ENCODE results near the gene DYSF.

Gene DYSF

GRCh38 chr2:71711133-71711855 lies 257.9 kb downstream of the DYSF start:
- DNase-seq (ENCODE audit: low spot score): no peak

GRCh38 chr2:71712158-71712818 lies 258.9 kb downstream of the DYSF start:
- DNase-seq (ENCODE audit: low spot score): no peak

DNA sequence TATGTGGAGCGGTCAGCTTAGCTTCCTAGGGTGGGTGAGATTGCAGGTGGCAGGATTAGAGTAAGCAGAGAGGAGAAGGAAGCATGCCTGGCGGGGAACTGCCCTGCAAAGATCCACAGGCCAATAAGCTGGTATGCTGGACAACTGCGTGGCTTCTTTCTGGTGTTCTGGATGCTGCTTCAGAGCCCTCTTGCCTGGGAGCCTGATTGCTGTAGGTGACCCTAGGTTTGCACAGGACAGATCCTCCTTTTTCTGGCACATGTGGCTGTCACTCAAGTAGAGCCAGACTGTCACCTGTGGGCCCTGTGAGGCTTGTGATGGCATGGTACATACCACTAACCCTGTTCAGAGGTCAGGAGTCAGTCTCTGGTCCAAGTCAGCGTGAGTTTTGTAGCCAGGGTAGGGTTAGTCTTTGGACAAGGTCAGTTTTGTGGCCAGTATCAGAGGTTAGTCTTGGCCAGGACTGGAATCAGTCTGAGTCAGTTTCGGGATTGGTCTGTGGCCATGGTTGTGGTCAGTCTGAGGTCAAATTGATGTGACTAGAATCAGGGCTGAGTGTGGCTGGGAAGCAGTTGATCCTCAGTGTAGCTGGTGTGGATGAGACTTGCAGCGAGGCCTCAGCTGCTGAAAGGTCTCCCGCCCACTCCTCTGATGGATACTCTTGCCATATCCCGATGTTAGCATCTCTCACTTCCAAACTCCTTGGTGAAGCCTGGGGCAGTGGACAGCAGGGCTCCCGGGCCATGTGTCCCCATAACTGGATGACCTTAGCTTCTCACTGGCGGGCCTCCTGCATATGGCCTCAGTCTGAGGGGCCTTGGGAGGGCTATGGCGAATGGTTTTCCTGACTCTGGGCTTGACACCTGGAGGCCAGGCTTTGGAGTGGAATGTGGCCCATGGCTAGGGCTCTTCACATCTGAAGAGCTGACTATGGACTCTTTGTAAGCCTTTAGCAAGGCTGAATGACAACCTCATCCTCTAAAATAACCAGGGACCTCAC lies 260.5 kb downstream of the DYSF start:
- DNase-seq (ENCODE audit: low spot score): no peak

DNA sequence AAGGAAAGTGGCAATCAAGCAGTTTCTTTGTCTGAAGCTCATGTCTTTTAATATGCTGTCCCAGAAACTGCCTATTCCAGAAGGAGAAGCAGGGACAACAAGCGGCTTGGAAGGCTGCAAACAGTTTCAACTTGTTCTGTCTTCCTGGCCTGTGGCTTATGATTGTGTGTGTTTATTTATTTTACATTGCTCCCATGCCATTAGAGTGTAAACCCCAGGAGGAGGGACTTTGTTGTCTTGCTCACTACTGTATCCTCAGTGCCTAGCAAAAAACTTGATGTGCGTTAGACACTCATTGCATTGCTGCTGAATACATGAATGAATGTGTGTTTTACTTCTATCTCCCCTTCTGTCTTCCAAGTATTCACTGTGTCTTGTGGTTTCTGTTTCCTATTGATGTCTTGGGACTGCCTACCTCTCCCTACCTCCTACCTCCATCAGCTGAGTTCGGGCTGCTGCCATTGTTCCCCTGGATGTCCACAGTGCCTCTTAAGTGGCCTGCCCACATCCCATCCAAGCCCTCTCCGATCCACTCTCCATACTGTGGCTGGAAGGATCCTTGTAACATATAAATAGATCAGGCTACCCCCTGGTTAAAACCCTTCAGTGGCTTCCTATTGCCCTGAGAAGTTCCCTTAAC lies 261.4 kb downstream of the DYSF start:
- DNase-seq (ENCODE audit: low spot score): no peak

GRCh38 chr2:71715241-71715750 lies 261.9 kb downstream of the DYSF start:
- no peak for DNase-seq (ENCODE audit: low spot score)

DNA sequence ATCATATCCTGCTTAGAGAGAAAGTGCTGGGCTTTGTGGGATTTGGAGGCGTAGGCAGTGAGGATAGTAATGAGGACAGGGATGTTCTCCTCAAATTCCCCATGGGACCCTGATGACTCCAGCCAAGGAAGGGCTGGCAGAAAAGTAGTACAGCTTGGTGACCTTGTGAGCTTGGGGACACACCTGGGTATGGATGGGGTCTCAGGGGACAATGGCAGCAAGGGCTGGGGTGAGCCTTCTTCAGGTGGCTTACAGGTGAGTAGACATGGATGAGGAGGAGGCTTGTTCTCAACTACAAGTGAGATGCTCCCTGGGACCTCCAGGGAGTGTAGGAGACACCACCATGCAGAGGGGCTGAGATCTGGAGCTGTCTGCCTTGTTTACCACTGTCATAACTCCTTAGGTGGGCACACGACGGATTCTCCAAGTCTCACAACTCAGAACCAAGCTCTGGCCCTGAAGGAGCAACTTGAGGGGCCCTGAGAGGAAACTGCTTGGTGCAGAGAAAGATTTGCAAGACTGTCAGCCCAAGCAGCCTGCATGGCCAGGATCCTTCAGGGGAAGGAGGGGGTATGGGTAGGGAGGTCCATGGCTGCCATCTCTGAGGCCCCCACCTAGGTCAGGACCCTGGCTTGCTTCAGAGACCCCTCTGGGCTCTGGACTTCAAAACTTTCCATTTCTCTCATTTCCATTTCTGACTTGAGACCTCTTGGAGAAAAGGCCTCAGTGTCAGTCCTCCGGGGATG lies 262.8 kb downstream of the DYSF start:
- no peak for DNase-seq (ENCODE audit: low spot score)

DNA sequence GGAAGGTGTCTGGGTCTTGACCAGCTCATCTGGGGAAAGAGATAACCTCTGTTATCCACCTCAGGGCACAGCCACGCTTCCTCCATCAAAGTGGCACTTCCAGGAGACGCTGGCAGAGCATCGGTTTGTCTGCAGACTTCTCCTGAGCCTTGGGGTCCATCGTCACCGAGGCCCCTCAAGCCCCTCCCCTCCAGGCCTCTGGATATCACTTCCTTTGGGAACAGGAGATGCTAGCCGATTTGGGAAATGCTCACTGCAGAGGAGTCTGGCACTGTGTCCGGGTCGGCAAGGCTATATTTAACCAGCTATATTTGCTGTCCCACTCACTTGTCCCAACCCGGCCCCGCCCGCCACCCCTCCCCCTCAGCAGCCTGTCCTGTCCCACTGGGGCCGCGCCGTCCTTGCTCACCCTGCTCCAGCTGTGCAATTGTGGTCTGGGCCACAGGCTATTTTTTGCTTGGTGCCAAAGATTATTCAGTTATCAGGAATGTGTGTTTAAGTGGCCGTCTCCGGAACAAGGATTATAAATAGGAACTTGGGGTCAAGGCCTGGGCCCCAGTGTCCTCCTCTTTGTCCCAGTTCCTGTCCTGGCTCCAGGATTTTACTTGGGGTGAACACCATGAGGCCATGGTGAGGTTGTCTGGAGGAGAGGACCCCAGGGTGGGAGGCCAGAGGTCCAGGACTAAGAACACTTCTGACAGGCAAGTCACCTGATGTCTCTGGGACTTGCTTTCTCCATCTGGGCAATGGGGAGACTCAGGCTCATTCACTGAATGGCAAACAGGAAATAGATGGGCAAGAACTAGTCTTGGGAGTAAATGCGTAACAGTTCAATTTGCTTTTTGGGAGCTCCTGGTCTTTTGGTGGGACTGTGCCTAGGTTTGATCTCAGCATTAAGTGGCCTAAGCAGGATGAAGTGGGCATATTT lies 263.6 kb downstream of the DYSF start:
- DNase-seq (ENCODE audit: low spot score): no peak

DNA sequence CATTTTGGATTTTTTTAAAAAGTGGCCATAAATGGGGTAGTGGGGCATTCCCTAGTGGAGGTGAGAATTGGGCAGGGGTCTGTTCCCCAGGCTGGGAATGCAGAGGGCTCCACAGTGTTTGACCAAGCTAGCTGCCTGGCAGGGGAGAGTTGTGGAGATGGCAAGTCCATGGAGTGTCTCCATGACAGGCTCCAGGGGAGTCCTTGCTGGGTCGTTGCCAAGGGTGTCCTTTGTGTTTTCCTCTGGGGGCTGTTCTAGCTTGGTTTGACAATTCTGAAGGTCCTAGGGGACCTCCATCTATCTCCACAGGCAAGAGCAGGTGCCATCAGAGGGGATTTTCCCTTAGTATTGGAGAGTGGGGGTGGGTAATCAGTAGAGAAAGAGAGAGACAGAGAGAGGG lies 265.3 kb downstream of the DYSF start:
- DNase-seq (ENCODE audit: low spot score): no peak

- no peak for DNase-seq (ENCODE audit: low spot score)
Observed at GRCh38 chr2:71719520-71720282, 266.3 kb downstream of the DYSF start.

DNA sequence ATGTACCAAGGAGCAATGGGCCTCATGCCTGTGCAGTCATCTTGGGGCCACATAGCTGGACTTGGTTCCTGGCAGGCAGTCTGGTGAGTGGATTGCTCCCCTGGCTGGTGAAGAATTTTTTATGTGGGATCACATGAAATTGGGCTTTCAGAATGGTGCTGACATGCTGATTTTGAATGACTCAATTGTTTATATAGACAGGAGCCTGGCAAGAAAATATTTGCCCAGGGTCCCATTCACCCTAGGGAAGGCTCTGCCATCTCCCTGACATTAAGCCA lies 266.9 kb downstream of the DYSF start:
- DNase-seq (ENCODE audit: low spot score): no peak

DNA sequence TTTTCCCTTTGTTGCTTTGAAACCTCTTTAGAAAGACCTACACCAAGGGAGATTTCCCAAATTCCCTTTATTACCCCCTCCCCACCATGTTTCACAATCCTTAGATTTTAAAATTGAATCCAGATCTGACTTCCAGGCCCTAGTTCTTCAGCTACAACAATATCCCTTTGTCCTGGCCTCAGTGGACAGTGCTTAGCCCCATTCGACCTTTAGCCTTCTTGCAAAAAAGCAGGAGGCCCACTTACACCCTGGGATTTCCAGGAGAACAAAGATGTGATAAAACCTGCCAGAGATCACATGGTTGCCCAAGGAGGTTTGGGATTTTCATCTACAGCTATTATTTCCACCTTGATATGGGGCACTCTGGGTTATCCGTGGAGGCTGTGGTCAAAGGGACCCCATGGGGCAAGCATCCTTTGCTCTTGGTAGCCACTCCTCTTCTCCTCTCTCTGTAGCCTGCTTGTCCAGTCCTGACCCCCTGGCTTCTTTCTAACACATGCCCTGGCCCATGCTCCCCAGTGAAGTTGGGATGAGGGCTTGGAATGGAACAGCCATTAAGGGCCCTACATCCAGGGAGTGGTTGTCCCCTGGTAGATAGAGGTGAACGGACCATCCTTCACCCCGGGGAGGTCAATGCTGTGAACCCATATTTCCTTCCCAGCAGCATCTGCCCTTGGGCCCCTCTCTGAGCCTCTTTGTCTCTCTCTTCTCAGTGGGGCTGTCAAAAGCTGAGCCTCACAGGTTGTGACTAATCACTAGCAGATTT lies 267.4 kb downstream of the DYSF start:
- DNase-seq (ENCODE audit: low spot score): no peak

GRCh38 chr2:71721362-71721665 lies 268.0 kb downstream of the DYSF start:
- no peak for DNase-seq (ENCODE audit: low spot score)

GRCh38 chr2:71721669-71722068 lies 268.3 kb downstream of the DYSF start:
- DNase-seq (ENCODE audit: low spot score): no peak

- DNase-seq (ENCODE audit: low spot score): no peak
Observed at GRCh38 chr2:71722286-71722685, 268.9 kb downstream of the DYSF start.

DNA sequence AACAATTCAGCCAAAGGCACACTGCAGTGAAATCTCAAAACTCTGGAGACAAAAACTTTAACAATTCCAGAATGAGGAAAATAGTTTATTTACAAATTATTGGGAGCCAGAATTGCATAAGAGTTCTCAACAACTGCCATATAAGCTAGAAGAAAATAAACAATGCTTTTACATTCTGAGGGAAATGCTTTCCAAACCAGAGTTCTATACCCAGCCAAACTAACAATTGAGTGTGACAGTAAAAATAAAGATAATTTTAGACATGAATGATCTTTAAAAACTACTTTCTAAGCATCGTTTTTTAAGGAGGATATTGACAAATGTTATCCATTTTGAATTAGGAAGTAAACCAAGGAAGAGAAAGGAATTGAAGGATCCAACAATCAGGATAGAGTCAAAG lies 271.4 kb downstream of the DYSF start:
- no peak for DNase-seq (ENCODE audit: low spot score)

DNA sequence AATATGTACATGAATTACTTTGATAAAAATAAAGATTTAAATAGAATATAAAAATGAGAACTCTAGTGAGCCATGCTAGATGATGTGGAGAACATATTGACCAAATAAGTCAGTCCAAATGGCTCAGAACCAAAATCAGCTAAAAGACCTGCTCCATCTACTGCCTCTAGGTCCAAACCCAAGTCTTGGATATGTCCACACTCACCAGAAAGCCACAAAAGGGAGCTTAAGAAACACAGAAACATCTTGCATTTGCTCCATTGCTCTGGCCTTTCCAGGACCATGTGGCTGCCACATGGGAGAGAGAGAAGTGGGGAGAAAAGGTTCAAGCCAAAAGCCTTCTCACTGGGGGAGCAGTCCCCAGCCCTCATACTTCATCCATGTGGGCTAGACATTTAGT lies 272.5 kb downstream of the DYSF start:
- DNase-seq (ENCODE audit: low spot score): no peak

DNA sequence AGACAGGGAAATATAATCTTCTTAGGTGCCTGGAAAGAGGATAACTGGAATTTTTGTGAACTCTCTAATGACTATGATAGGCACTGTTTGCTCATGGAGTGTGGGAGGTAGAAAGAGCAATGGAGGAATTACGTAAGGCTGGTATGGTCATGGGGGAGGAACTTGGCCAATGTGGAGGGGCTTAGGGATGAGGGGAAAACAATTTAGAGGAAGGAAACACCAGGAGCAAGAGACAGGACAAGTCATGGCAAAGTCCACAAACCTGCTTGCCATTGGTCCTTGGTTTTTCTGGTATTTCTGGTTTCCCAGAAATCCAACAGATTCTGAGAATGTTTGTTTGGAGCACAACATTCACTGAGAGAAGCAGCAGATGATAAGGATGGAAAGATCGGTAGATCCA lies 274.2 kb downstream of the DYSF start:
- no peak for DNase-seq (ENCODE audit: low spot score)

DNA sequence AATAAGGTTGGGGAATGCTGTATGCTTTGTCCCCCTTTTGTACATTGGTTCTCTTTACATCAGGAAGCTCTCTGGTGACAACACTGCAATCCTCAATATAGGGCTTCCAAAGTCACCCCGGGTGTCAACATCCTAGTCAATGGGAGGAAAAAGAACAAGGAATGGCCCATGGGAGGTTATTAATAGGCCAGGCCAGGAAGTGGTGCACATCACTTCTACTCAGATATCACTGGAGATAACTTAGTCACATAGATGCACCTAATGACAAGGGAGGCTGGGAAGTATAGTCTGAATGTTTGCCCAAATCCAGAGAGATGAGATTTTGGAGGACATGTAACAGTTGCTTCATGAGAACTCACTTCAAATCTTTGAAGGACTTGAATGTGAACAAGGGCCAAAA lies 274.7 kb downstream of the DYSF start:
- DNase-seq (ENCODE audit: low spot score): no peak

GRCh38 chr2:71730785-71731383 lies 277.5 kb downstream of the DYSF start:
- DNase-seq (ENCODE audit: low spot score): no peak

Measured in CD4-positive, alpha-beta T cell treated with Interleukin-6 at 100 ng/mL for 8 hours (primary cell).